GM12878 (cell line): ENCODE results near the gene ACTL6B. TPM values are rescaled to one million over a fixed set of nuclear protein-coding genes. Genes with fewer than 3 reads are reported as not detected.

Source experiments
- CBFB ChIP-seq: IDR thresholded peaks from 2 replicates; pipeline ENCODE4 v1.6.1; 2016; ENCODE audit warnings: antibody characterized with exemption, low read depth
- CEBPZ ChIP-seq: fragments of 150-350 bp; IDR thresholded peaks from 2 replicates; pipeline ENCODE4 v1.6.1; 2016; ENCODE audit warnings: low read depth, low read length
- CREB1 ChIP-seq: IDR thresholded peaks from 2 replicates; pipeline ENCODE4 v1.6.1; 2012; ENCODE audit warnings: low read depth, mild to moderate bottlenecking, inconsistent platforms
- DPF2 ChIP-seq: fragments of 450-650 bp; IDR thresholded peaks from 2 replicates; pipeline ENCODE4 v1.6.1; 2017; ENCODE audit warnings: mild to moderate bottlenecking
- GATAD2B ChIP-seq: fragments of 450-650 bp; conservative IDR thresholded peaks from 2 replicates; pipeline ENCODE4 v1.6.1; 2017; ENCODE audit warnings: low read depth, mild to moderate bottlenecking, moderate library complexity
- KDM1A ChIP-seq: fragments of 200-600 bp; sonication (generic); IDR thresholded peaks from 2 replicates; pipeline ENCODE4 v1.6.1; 2016; ENCODE audit warnings: borderline replicate concordance
- LARP7 ChIP-seq: fragments of 450-650 bp; IDR thresholded peaks from 2 replicates; pipeline ENCODE4 v1.6.1; 2017; ENCODE audit warnings: mild to moderate bottlenecking
- MEF2B ChIP-seq: fragments of 450-650 bp; IDR thresholded peaks from 2 replicates; pipeline ENCODE4 v1.6.1; 2018; ENCODE audit warnings: mild to moderate bottlenecking, moderate library complexity; ENCODE audit not compliant: partially characterized antibody, poor library complexity, severe bottlenecking
- MYC ChIP-seq: IDR thresholded peaks from 2 replicates; pipeline ENCODE4 v1.6.1; 2011; ENCODE audit warnings: mild to moderate bottlenecking, low read length, moderate library complexity, inconsistent platforms; ENCODE audit not compliant: insufficient read depth, insufficient replicate concordance, insufficient read length, severe bottlenecking
- NR2C1 ChIP-seq: fragments of 450-650 bp; IDR thresholded peaks from 2 replicates; pipeline ENCODE4 v1.6.1; 2017; ENCODE audit warnings: antibody characterized with exemption, mild to moderate bottlenecking, moderate library complexity
- NR2C2 ChIP-seq: IDR thresholded peaks from 2 replicates; pipeline ENCODE4 v1.6.1; 2011; ENCODE audit warnings: borderline replicate concordance, low read depth; ENCODE audit not compliant: control insufficient read depth, insufficient read length
- PML ChIP-seq: IDR thresholded peaks from 2 replicates; pipeline ENCODE4 v1.6.1; 2012; ENCODE audit warnings: low read length, inconsistent platforms
- RUNX3 ChIP-seq: IDR thresholded peaks from 2 replicates; pipeline ENCODE4 v1.6.1; 2012; ENCODE audit warnings: low read length, inconsistent platforms
- SMARCA5 ChIP-seq: fragments of 450-650 bp; IDR thresholded peaks from 2 replicates; pipeline ENCODE4 v1.6.1; 2017; ENCODE audit warnings: mild to moderate bottlenecking
- SREBF1 ChIP-seq: IDR thresholded peaks from 2 replicates; pipeline ENCODE4 v1.6.1; 2012; ENCODE audit warnings: mild to moderate bottlenecking, low read length
- SREBF2 ChIP-seq: IDR thresholded peaks from 2 replicates; pipeline ENCODE4 v1.6.1; 2012; ENCODE audit warnings: mild to moderate bottlenecking, low read length
- SUZ12 ChIP-seq: fragments of 200-600 bp; sonication (generic); IDR thresholded peaks from one replicate; pipeline ENCODE4 v1.6.1; 2018; ENCODE audit warnings: antibody characterized with exemption, mild to moderate bottlenecking; ENCODE audit not compliant: unreplicated experiment
- TCF12 ChIP-seq: IDR thresholded peaks from 2 replicates; pipeline ENCODE4 v1.6.1; 2011; ENCODE audit warnings: low read depth, mild to moderate bottlenecking, low read length
- TCF7 ChIP-seq: IDR thresholded peaks from 2 replicates; pipeline ENCODE4 v1.6.1; 2014; ENCODE audit warnings: antibody characterized with exemption, borderline replicate concordance
- YY1 ChIP-seq: IDR thresholded peaks from 2 replicates; pipeline ENCODE4 v1.6.1; 2011; ENCODE audit warnings: low read depth, mild to moderate bottlenecking, low read length
- ZBED1 ChIP-seq: IDR thresholded peaks from 2 replicates; pipeline ENCODE4 v1.6.1; 2016; ENCODE audit warnings: borderline replicate concordance
- ZNF24 ChIP-seq: fragments of 450-650 bp; IDR thresholded peaks from 2 replicates; pipeline ENCODE4 v1.6.1; 2017; ENCODE audit warnings: antibody characterized with exemption, mild to moderate bottlenecking
- polyA plus RNA-seq, 11 experiments: library from polyadenylated mRNA; depleted of rRNA in 4 of 11; unstranded in 6 of 11; stranded (reverse) in 5 of 11; fragments of >200 nt; fragmentation: Nextera tagmentation in 4 of 11; fragmentation: Illumina TruSeq in 1 of 11; extraction: Ambion mirVana in 4 of 11; extraction: Trizol in 1 of 11; gene quantifications; 1 replicate in 1 of 11; 2 replicates in 10 of 11; pipeline versions ENCODE4 v1.2.1 to v1.2.3, GENCODE V29; 2011 to 2016; ENCODE audit warnings: inconsistent platforms in 2 of 11, missing spikeins in 2 of 11, low read depth in 1 of 11
- total RNA-seq, 4 experiments: library from RNA; depleted of rRNA in 3 of 4; stranded (reverse); fragments of >200 nt in 3 of 4; fragmentation: Illumina TruSeq in 1 of 4; extraction: Trizol in 1 of 4; gene quantifications; 2 replicates each; pipeline versions ENCODE4 v1.2.1 to v1.2.3, GENCODE V29; 2013 to 2021
- TF ChIP-seq, protein P1 (sequence below): IDR thresholded peaks from 2 replicates; pipeline ENCODE4 v1.6.1; 2011; ENCODE audit warnings: low read depth, low read length, improper control_type of control experiment, borderline replicate concordance
- TF ChIP-seq, protein P2 (sequence below): fragments of 450-650 bp; IDR thresholded peaks from 2 replicates; pipeline ENCODE4 v1.6.1; 2016; ENCODE audit warnings: mild to moderate bottlenecking, moderate library complexity, borderline replicate concordance

The ACTL6B gene
- total and polyA plus RNA-seq, 10 of the 15 experiments (the other 5 are each of a cell fraction or from before 2014, with no cell fraction given): not detected

DNA sequence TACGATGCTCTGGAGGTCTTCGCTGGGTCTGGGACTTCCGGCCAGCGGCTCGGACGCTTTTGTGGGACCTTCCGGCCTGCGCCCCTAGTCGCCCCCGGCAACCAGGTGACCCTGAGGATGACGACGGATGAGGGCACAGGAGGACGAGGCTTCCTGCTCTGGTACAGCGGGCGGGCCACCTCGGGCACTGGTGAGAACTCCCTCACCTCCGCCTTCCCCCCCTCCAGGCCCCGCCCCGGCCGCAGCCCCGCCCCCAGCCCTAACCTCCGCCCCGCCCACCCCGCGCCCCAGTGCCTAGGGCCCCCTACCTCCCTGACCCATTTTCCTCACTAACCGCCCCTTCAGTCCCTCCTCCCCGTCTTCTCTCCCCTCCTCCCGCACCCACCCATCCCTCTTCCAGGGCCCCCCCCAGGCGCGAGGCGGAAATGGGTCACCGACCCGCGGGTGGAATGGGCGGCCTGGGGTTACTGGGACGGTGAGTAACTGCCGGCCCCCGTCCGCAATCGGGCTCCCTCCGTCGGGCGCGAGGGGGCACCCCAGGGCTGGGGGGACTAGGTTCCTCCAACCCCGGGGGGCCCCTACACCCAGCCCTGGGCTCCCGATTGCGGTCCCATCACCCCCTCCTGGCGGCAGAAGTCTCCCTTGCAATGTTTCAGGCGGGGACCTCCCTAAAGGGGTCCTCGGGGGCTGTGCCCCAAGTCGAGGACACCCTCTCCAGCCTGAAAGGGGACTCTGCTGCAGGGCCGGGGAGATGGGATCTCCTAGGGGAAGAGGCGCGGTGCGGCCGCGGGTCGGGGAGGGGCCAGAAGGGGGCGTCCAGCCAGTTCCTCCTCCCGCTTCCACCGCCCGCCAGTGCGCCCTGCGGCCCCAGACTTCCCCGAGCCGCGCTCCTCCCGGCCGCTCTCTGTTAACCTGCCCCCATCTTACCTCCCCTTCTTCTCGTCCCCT is 51.9 kb downstream of the ACTL6B start (continued):
- peak; percentile 53 for TF ChIP-seq DPF2
- TF ChIP-seq MEF2B: no peak
- TF ChIP-seq SREBF1: no peak
- TF ChIP-seq KDM1A: no peak
- TF ChIP-seq PML: no peak
- TF ChIP-seq SMARCA5: 0 out of 2 replicates have a peak, but pooled peaks have one; percentile 42
- TF ChIP-seq, protein P1, sequence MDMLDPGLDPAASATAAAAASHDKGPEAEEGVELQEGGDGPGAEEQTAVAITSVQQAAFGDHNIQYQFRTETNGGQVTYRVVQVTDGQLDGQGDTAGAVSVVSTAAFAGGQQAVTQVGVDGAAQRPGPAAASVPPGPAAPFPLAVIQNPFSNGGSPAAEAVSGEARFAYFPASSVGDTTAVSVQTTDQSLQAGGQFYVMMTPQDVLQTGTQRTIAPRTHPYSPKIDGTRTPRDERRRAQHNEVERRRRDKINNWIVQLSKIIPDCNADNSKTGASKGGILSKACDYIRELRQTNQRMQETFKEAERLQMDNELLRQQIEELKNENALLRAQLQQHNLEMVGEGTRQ: no peak
- no peak for TF ChIP-seq NR2C2
- TF ChIP-seq RUNX3: peak; percentile 14; the same call in 1 of the 2 replicates
- TF ChIP-seq, protein P2, sequence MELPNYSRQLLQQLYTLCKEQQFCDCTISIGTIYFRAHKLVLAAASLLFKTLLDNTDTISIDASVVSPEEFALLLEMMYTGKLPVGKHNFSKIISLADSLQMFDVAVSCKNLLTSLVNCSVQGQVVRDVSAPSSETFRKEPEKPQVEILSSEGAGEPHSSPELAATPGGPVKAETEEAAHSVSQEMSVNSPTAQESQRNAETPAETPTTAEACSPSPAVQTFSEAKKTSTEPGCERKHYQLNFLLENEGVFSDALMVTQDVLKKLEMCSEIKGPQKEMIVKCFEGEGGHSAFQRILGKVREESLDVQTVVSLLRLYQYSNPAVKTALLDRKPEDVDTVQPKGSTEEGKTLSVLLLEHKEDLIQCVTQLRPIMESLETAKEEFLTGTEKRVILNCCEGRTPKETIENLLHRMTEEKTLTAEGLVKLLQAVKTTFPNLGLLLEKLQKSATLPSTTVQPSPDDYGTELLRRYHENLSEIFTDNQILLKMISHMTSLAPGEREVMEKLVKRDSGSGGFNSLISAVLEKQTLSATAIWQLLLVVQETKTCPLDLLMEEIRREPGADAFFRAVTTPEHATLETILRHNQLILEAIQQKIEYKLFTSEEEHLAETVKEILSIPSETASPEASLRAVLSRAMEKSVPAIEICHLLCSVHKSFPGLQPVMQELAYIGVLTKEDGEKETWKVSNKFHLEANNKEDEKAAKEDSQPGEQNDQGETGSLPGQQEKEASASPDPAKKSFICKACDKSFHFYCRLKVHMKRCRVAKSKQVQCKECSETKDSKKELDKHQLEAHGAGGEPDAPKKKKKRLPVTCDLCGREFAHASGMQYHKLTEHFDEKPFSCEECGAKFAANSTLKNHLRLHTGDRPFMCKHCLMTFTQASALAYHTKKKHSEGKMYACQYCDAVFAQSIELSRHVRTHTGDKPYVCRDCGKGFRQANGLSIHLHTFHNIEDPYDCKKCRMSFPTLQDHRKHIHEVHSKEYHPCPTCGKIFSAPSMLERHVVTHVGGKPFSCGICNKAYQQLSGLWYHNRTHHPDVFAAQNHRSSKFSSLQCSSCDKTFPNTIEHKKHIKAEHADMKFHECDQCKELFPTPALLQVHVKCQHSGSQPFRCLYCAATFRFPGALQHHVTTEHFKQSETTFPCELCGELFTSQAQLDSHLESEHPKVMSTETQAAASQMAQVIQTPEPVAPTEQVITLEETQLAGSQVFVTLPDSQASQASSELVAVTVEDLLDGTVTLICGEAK: no peak
- peak; percentile 75; the same call in 1 of the 2 replicates for TF ChIP-seq LARP7
- no peak for TF ChIP-seq CBFB
- TF ChIP-seq NR2C1: no peak
- no peak for TF ChIP-seq CREB1
- no peak for TF ChIP-seq ZNF24
- no peak for TF ChIP-seq SUZ12
- TF ChIP-seq ZBED1: no peak
- TF ChIP-seq MYC: no peak
- no peak for TF ChIP-seq CEBPZ
- TF ChIP-seq YY1: no peak
- TF ChIP-seq TCF7: no peak
- TF ChIP-seq SREBF2: no peak
- TF ChIP-seq GATAD2B: peak; percentile 73
- no peak for TF ChIP-seq TCF12
